HG03457 (cell line): ENCODE data around the gene SLC2A4RG.
"Not testable (repeated sequence)": the region's sequence is repeated elsewhere in the genome, so short reads cannot be mapped to it uniquely, and the experiment has no call there.

Source experiments
- ATAC-seq: cut with Tn5 transposase; IDR thresholded peaks from one replicate; pipeline ENCODE4 v1.9.1; 2021; ENCODE audit warnings: moderate number of reproducible peaks; ENCODE audit not compliant: unreplicated experiment

SLC2A4RG gene

GRCh38 chr20:63709149-63709527 is 30.4 kb upstream of the SLC2A4RG start:
- ATAC-seq: no peak

GRCh38 chr20:63711085-63711645 is 28.4 kb upstream of the SLC2A4RG start:
- no peak for ATAC-seq

GRCh38 chr20:63712191-63712590 is 27.4 kb upstream of the SLC2A4RG start:
- no peak for ATAC-seq

- ATAC-seq: no peak
Observed at GRCh38 chr20:63714858-63715257, 24.7 kb upstream of the SLC2A4RG start.

DNA sequence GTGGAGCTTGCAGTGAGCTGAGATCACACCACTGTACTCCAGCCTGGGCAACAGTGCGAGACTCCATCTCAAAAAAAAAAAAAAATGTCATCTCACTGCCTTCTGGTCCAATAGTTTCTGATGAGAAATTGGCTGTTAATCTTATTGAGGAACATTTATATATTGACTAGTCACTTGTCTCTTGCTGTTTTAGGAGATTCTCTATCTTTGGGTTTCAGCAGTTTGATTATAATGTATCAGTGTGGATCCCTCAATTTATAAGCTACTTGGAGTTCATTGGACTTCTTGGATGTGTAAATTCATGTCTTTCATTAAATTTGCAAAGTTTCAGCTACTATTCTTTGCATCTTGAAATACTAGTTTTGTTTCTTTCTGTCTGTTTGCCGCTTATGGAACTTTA is 20.6 kb upstream of the SLC2A4RG start:
- ATAC-seq: no peak

DNA sequence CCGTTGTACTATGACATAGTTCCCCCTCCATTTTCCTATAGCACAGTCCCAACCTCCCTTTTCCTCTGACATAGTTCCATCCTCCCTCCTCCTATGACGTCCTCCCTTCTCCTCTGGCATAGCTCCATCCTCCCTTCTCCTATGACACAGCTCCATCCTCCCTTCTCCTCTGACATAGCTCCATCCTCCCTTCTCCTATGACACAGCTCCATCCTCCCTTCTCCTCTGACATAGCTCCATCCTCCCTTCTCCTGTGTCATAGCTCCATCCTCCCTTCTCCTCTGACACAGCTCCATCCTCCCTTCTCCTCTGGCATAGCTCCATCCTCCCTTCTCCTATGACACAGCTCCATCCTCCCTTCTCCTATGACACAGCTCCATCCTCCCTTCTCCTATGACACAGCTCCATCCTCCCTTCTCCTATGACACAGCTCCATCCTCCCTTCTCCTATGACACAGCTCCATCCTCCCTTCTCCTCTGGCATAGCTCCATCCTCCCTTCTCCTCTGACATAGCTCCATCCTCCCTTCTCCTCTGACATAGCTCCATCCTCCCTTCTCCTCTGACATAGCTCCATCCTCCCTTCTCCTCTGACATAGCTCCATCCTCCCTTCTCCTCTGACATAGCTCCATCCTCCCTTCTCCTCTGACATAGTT is 16.5 kb upstream of the SLC2A4RG start:
- not testable (repeated sequence) for ATAC-seq

- not testable (repeated sequence) for ATAC-seq
Observed at GRCh38 chr20:63730189-63730733, 9.3 kb upstream of the SLC2A4RG start.

DNA sequence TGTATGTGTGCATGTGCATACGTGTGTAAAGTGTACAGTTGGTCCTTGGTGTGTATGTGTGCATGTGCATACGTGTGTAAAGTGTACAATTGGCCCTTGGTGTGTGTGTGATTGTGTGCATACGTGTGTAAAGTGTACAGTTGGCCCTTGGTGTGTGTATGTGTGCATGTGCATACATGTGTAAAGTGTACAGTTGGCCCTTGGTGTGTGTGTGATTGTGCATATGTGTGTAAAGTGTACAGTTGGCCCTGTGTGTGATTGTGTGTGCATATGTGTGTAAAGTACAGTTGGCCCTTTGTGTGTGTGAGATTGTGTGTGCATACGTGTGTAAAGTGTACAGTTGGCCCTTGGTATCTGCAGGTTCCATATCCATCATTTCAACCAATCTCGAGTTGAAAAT is 8.2 kb upstream of the SLC2A4RG start:
- ATAC-seq: no peak

DNA sequence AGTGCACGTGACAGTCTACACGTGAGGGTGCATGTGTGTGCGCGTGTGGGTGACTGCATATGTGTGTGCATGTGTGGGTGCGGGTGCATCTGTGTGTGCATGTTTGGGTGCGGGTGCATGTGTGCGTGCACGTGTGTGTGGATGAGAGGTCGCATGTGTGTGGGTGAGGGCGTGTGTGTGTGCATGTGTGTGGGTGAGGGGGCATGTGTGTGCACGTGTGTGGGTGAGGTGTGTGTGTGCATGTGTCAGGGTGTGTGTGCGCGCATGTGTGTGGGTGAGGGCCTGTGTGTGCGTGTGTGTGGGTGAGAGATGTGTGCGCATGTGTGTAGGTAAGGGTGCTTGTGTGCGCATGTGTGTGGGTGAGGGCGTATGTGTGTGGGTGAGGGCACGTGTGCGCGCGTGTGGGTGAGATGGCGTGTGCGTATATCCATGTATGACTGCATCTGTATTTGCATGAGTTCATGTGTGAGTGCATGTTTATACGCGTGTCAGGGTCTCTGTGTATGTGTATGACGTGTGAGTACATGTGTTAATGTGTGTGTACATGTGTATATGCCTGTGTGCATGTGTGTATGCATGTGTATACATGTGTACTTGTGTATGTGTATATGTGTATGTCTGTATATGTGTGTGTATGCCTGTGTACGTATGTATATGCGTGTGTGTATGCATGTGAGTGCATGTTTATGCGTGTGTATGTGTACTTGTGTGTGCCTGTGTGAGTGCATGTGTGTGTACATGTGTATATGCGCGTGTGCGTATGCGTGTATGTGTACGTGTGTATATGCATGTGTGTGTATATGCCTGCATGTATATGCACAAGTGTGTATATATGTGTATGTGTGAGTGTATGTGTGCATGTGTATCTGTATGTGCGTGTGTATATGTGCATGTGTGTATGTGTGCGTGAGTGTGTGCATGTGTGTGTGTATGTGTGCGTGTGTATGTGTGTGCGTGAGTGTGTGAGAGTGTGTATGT is 7.2 kb upstream of the SLC2A4RG start:
- no peak for ATAC-seq

GRCh38 chr20:63733117-63733516 is 6.5 kb upstream of the SLC2A4RG start:
- ATAC-seq: no peak

- ATAC-seq: no peak
Observed at GRCh38 chr20:63733579-63734081, 5.9 kb upstream of the SLC2A4RG start.

- no peak for ATAC-seq
Observed at GRCh38 chr20:63734111-63734945, 5.2 kb upstream of the SLC2A4RG start.

GRCh38 chr20:63734946-63735858 is 4.4 kb upstream of the SLC2A4RG start:
- no peak for ATAC-seq

- no peak for ATAC-seq
Observed at GRCh38 chr20:63735859-63736718, 3.5 kb upstream of the SLC2A4RG start, which contains the start of gene LIME1. Gene LIME1 (plus strand): TSS chr20:63736664. CDS start chr20:63737550, 886 bp downstream.

- ATAC-seq: no peak
Observed at GRCh38 chr20:63736893-63737694, 2.5 kb upstream of the SLC2A4RG start.

DNA sequence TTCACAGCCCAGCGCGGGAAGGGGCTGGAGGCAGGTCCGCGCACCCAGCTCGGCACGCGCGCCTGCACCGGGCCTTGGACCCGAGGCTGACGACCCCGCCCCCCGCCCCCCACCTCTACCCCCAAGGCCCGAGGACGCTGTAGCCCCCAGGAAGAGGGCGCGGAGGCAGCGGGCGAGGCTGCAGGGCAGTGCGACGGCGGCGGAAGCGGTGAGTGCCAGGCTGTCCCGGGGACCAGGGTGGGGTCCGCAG is 2.0 kb upstream of the SLC2A4RG start:
- no peak for ATAC-seq

DNA sequence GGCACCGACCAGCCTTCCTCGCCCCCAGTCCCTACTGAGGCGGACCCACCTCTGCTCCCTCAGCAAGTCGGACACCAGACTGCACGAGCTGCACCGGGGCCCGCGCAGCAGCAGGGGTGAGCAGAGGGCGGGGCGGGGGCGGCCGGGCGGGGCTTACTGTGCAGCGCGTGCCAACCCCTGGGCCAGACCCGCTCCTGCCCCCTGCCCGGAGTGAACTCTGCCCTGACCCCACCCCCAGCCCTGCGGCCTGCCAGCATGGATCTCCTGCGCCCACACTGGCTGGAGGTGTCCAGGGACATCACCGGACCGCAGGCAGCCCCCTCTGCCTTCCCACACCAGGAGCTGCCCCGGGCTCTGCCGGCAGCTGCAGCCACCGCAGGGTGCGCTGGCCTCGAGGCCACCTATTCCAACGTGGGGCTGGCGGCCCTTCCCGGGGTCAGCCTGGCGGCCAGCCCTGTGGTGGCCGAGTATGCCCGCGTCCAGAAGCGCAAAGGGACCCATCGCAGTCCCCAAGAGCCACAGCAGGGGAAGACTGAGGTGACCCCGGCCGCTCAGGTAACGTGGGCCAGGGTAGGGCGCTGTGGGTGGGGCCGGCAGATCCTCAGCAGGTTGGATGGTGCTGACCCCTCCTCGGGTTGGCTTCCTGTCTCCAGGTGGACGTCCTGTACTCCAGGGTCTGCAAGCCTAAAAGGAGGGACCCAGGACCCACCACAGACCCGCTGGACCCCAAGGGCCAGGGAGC is 1.5 kb upstream of the SLC2A4RG start:
- ATAC-seq: no peak
